Spleen (tissue), 7 donors: Measurements from ENCODE around the gene LAYN.

Source experiments
- CTCF ChIP-seq, 11 experiments: fragments of 200-600 bp in 7 of 11; fragments of 450-650 bp in 4 of 11; sonication (generic) in 4 of 11; IDR thresholded peaks in 8 of 11; conservative IDR thresholded peaks in 3 of 11; 1 replicate in 7 of 11; 2 replicates in 4 of 11; pipeline versions ENCODE4 v1.4.0 to v1.8.0; 2016 to 2021; ENCODE audit warnings: antibody characterized with exemption in 11 of 11, inconsistent platforms in 4 of 11, mild to moderate bottlenecking in 1 of 11
- POLR2A ChIP-seq, 3 donors: fragments of 450-650 bp; IDR thresholded peaks; one replicate each; pipeline ENCODE4 v1.5.1; 2017; ENCODE audit warnings: antibody characterized with exemption in 3 of 3, mild to moderate bottlenecking in 1 of 3
- POLR2AphosphoS5 ChIP-seq, 3 donors: sonication (generic); formaldehyde crosslinking; IDR thresholded peaks; one replicate each; pipeline ENCODE4 v1.5.1; 2017; ENCODE audit warnings: antibody characterized with exemption in 3 of 3
- donor health status: DM: no; HTN: no; CAD: no; lungs with moderate emphysema.
- donor health status: DM: no; HTN: no; CAD: no.
- donor health status: DM: no; HTN: no; CAD: no.

GRCh38 chr11:111549196-111549868 lies 8.8 kb downstream of the LAYN start:
- TF ChIP-seq CTCF (IDR thresholded peaks at IDR 0.05 in 8 of 11, conservative IDR thresholded peaks at IDR 0.05 in 3 of 11): no peak
- TF ChIP-seq POLR2A (IDR thresholded peaks at IDR 0.05): no peak
- no peak for TF ChIP-seq POLR2AphosphoS5 (IDR thresholded peaks at IDR 0.05)
